Epithelial cell of proximal tubule (primary cell): ENCODE results near the gene MTUS2. TPM values are rescaled to one million over a fixed set of nuclear protein-coding genes. Genes with fewer than 3 reads are reported as not detected.

Experiments
- DNase-seq: peaks from one replicate; pipeline ENCODE4 v3.0.0-alpha.2; 2011; ENCODE audit warnings: low read depth
- H3K4me3 ChIP-seq: 2 replicates; pipeline ENCODE4 v1.5.1; 2011; ENCODE audit warnings: low read depth, mild to moderate bottlenecking, low read length
- total RNA-seq: library from RNA; depleted of rRNA; stranded (reverse); fragments of >200 nt; gene quantifications from 2 replicates; pipeline ENCODE4 v1.2.3, GENCODE V29; 2015
- TF ChIP-seq, protein P1 (sequence below): conservative IDR thresholded peaks from 2 replicates; pipeline ENCODE4 v1.5.1; 2012; ENCODE audit warnings: low read depth, mild to moderate bottlenecking, low read length

Gene MTUS2
- total RNA-seq, 1 donor from 2014 or later = not detected

DNA sequence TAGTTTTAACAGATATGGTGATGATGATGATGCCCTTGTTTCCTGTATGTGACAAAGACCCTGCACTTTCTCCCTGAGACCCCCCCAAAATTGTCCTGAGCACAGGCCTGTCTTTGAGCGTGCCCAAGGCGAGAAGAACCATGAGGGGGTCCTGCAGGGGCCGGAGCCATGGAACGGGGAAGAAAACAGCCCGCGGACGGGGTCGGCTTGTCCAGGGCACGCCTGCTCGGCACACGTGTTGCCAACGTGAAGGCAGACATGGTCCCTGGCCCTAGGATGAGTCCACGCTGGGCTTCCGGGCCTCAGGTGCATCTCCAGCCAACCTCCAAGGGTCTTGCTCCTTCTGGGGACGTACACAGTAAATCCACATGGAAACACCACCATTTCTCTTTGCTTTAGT lies 684.6 kb downstream of the MTUS2 start:
- DNase-seq = no peak
- H3K4me3 ChIP-seq = no peak overlapping the region
- TF ChIP-seq, protein P1, sequence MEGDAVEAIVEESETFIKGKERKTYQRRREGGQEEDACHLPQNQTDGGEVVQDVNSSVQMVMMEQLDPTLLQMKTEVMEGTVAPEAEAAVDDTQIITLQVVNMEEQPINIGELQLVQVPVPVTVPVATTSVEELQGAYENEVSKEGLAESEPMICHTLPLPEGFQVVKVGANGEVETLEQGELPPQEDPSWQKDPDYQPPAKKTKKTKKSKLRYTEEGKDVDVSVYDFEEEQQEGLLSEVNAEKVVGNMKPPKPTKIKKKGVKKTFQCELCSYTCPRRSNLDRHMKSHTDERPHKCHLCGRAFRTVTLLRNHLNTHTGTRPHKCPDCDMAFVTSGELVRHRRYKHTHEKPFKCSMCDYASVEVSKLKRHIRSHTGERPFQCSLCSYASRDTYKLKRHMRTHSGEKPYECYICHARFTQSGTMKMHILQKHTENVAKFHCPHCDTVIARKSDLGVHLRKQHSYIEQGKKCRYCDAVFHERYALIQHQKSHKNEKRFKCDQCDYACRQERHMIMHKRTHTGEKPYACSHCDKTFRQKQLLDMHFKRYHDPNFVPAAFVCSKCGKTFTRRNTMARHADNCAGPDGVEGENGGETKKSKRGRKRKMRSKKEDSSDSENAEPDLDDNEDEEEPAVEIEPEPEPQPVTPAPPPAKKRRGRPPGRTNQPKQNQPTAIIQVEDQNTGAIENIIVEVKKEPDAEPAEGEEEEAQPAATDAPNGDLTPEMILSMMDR = no peak

DNA sequence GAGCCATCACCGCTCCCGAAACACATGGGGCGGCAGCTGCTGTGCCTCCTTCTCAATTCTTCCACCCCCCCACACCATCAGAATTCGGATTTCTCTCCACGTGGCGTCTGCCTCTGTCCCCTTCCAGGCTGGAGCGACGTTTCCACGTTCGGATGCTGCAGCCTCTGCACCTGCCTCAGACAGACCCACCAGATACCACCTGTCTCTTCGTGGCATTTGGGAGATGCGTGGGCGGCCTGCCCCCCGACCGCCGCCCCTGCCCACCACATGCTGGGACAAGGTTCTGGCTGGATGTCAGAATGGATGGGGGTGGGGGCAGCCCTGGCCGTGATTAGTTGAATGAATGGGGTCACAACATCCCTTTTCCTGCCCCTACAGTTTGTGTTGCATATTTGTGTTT lies 685.4 kb downstream of the MTUS2 start:
- no peak for DNase-seq
- H3K4me3 ChIP-seq = no peak overlapping the region
- TF ChIP-seq, protein P1 = no peak

DNA sequence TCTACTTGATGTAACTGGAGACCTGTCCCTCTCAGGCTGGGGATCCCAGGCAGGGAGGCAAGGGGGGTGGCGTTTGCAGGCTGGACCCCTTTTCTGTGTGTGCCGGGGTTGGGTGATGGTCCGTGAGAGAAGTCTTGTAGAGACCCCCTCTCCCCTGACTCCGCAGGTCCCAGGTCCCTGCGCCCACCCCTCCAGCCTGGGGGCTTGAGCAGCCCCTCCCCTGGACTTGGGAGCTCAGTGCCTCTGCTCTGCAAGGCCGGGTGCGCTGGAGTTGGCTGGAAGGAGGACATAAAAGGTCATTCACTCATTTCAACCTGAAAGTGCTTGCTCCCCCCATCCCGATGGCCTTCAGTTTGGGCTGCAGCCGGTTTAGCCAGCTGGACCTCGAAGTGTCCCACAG lies 685.8 kb downstream of the MTUS2 start:
- no peak overlapping the region for H3K4me3 ChIP-seq
- TF ChIP-seq, protein P1 = no peak
- no peak for DNase-seq

DNA sequence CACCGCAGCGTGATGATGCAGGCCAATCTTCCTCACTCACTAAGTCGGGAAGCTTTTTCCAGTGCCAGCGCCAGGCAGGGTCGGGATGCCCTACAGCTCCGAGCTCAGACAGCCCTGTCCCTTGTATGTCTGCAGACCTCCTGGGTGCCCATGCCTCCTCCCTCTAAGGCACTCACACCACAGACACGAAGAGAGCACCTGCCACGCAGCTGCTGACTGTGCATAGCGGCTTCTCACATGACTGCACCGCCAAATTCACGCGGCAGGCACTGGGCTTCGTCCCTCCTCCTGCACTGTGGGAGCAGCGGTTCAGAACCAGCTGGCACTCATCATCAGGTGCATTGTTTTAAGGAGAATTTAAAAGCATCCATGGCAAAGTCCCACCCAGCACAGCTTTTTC lies 687.2 kb downstream of the MTUS2 start:
- DNase-seq = no peak
- TF ChIP-seq, protein P1 = no peak

DNA sequence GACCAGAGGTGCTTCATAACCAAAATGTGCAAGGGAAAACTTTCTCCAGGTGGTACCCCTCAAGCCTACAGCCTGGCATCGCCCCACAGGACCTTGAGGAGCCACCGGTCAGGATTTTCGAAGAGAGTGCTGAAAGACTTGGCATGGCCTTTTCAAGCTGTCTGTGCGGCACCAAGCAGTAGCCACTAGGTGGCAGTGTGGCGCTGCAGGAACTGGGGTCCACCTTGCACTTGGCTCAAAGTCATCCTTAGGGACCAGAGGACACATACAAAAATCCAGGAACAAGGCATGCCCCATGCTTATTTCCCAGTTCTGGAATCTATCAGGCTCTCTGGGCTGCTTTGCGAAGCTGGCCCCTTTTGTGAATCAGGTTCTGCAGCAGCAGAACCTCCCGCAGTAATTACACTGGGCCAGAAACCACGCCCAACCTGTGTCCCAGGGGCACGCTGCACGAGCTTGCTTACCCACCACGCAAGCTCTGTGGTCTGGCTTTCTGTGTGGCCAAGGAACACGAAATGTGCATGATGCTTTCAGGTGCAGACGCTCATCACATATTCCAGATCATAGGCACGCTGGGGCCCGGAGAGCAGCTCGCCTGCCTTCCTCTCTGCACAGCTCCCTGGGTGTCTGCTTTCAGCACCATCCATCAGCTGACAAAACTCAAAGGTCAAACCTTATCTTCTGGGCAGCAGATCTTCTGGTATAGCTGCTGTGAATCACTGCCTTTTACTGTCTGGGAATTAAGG lies 688.2 kb downstream of the MTUS2 start:
- peak; percentile 16 for DNase-seq
- no peak overlapping the region for H3K4me3 ChIP-seq
- TF ChIP-seq, protein P1 = peak; percentile 99

More for the DNA sequence above, 687.2 kb downstream of the MTUS2 start:
- no peak overlapping the region for H3K4me3 ChIP-seq

DNA sequence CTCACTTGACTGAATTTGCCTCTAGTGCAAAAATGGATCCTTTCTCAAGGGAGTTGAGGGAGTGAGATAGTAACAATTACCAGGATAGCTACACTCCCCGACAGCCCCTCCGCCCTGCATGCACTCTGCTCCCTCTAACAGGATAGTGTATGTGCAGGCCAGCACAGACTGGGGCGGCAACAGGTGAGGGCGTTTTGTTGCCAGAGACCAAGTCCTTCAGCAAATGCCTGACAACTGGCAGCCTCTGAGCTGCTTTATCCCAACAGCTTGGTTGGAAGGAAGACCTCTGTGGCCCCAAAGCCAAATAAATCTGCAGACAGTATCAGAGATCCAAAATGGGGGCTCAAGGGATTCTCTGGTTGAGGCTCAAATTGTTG lies 688.7 kb downstream of the MTUS2 start:
- no peak overlapping the region for H3K4me3 ChIP-seq
- no peak for DNase-seq
- TF ChIP-seq, protein P1 = no peak

DNA sequence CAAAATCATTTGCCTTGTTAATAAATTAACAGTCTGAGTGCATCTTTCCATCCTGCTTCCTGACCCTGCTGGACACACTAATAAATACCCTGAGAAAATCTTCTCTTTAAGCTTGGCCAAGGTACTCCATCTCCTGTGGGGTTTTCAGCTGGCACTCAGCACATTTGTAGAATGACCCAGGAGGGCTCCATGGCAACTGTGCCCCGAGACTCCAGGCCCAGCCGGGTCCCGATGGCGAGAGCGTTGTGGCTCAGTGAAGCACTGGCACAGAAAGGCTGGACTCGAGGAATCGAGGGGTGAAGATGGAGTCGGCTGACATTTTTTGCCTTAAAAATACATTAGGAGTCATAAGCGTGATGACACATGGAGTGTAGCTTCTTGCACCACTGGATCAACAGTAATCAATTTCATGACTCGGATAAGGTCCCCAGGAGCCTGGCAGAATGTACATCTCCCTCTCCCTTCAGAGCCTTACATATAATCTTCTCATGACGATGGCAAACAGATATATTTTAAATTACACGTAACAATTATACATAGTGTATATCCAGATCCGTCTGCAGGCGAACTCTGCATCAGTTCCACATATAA lies 690.0 kb downstream of the MTUS2 start:
- H3K4me3 ChIP-seq = no peak overlapping the region
- TF ChIP-seq, protein P1 = no peak
- no peak for DNase-seq
